ENCODE measurements around the gene TMPRSS7. TPM values are rescaled to one million over a fixed set of nuclear protein-coding genes. Genes with fewer than 3 reads are reported as not detected.

TMPRSS7 gene
- total RNA-seq, 1 donor from 2014 or later, result not detected

DNA sequence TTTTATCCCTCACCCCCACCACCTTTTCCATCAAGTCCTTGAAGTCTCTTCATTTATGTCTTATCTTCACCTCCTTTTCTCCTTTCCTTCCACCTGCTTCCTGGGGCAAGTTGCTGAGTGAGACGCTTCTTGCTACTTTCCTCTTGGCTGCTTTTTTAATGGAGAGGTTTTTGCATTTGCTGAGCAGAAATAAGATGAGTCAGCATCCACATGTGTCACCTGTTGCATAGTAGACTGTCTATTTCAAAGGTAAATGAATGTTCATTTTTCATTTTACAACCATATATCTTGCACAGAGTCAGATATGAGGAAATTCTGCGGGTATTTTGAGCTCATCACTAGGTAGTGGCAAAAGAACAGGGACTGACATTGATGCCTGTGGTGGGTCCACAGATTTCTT is 70.2 kb downstream of the TMPRSS7 start:
- peaks cover 11% of the 10 kb centered on the region for H3K36me3 Mint-ChIP-seq (ENCODE audit: insufficient read depth)
- TF ChIP-seq, protein P1, sequence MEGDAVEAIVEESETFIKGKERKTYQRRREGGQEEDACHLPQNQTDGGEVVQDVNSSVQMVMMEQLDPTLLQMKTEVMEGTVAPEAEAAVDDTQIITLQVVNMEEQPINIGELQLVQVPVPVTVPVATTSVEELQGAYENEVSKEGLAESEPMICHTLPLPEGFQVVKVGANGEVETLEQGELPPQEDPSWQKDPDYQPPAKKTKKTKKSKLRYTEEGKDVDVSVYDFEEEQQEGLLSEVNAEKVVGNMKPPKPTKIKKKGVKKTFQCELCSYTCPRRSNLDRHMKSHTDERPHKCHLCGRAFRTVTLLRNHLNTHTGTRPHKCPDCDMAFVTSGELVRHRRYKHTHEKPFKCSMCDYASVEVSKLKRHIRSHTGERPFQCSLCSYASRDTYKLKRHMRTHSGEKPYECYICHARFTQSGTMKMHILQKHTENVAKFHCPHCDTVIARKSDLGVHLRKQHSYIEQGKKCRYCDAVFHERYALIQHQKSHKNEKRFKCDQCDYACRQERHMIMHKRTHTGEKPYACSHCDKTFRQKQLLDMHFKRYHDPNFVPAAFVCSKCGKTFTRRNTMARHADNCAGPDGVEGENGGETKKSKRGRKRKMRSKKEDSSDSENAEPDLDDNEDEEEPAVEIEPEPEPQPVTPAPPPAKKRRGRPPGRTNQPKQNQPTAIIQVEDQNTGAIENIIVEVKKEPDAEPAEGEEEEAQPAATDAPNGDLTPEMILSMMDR (IDR thresholded peaks at IDR 0.05; ENCODE audit: unreplicated experiment), result no peak

DNA sequence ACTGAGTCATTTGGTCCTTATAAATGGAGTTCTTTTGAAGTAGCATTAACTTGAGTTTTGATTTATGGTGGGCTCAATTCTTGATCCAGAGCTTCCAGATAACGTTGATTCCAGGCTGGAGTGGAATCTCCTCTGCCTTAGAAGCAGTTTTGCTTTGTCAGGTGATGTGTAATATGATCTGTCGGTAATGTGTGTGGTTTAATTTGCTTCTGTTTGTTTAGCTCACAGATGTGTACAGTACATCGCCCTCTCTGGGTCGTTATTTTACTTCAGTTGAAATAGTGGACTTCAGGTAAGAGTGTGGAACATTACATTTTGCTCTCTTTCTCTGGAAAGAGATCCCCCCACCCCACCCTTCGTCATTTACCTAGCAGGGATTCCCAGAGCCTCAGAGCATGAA is 74.8 kb downstream of the TMPRSS7 start:
- Mint-ChIP-seq H3K4me3 (ENCODE audit: low read depth) (no peak overlapping the region), H3K9me3 (ENCODE audit: low read depth) (no peaks in the 10 kb centered on the region), H3K4me1 (ENCODE audit: low read depth) (peaks cover 9% of the 10 kb centered on the region), H3K27me3 (no peaks in the 10 kb centered on the region), H3K27ac (no peak overlapping the region), H3K36me3 (ENCODE audit: insufficient read depth) (peaks cover 14% of the 10 kb centered on the region)
- DNase-seq (ENCODE audit: low spot score, unreplicated experiment), result no peak
- TF ChIP-seq, protein P1 (IDR thresholded peaks at IDR 0.05; ENCODE audit: unreplicated experiment), result no peak

More for the DNA sequence above, 70.2 kb downstream of the TMPRSS7 start:
- no peaks in the 10 kb centered on the region for H3K9me3 Mint-ChIP-seq (ENCODE audit: low read depth)
- H3K4me3 Mint-ChIP-seq (ENCODE audit: low read depth), result no peak overlapping the region
- no peak overlapping the region for H3K27ac Mint-ChIP-seq
- H3K4me1 Mint-ChIP-seq (ENCODE audit: low read depth), result peaks cover 12% of the 10 kb centered on the region
- H3K27me3 Mint-ChIP-seq, result no peaks in the 10 kb centered on the region
- no peak for DNase-seq (ENCODE audit: low spot score, unreplicated experiment)

DNA sequence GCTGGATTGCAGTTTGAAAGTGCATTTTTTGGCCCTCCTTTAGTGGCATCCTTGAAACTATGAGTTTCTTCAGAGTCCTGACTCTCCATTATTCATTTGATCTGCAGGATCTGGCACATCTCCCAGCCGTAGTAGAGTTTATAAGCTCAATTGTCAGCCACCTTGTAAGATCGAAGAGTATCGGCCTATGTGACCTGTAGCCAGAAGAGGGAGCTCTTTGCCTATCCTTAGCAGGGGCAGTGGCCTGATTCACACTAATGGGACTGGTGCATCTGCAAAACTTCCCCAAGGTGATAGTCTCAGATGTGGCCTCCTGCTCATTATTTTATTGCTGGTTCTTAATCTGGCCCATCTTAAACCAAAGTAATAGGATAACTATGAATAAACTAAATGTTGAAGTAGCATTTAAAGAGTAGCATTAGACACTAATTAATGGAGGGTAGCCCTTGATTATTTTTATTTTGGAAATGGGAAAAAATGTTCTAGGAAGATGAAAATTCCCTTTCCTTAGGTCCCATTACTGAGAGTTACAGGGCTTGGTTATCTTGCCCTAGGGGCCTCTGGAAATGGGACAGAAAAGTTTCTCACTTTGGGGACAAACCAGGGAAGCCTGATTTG is 77.4 kb downstream of the TMPRSS7 start:
- Mint-ChIP-seq H3K4me3 (ENCODE audit: low read depth) (no peak overlapping the region), H3K4me1 (ENCODE audit: low read depth) (peaks cover 9% of the 10 kb centered on the region), H3K9me3 (ENCODE audit: low read depth) (no peaks in the 10 kb centered on the region), H3K27ac (peak overlapping the region; percentile 66), H3K36me3 (ENCODE audit: insufficient read depth) (peaks cover 15% of the 10 kb centered on the region), H3K27me3 (no peaks in the 10 kb centered on the region)
- DNase-seq (ENCODE audit: low spot score, unreplicated experiment), result peak; percentile 16
- TF ChIP-seq, protein P1 (IDR thresholded peaks at IDR 0.05; ENCODE audit: unreplicated experiment), result peak; percentile 80

DNA sequence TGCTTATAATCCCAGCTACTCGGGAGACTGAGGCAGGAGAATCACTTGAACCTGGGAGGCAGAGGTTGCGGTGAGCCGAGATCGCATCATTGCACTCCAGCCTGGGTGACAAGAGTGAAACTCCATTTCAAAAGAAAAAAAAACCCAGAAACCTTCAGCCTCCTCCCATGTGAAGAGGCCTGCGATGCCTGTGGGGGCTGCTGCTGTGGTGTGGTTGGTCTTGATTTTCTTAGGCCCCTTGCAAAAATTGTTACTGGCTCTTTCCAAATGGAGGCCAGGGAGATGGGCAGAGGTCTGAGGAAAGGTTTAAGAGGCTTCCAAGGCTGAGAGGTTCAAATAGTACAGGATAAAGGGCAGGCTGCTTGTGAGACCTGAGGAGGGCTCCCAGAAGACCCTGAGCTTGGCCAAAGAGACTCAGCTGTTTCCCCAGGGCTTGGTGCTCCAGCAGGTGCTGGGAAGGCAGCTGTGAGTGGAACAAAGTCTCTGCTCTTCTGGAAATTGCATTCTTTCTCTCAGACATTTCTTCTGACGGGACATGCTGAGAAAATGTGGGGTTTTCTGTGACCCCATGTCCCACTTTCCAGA is 80.1 kb downstream of the TMPRSS7 start:
- peaks cover 2% of the 10 kb centered on the region for H3K4me1 Mint-ChIP-seq (ENCODE audit: low read depth)
- no peak overlapping the region for H3K4me3 Mint-ChIP-seq (ENCODE audit: low read depth)
- H3K27me3 Mint-ChIP-seq, result no peaks in the 10 kb centered on the region
- H3K36me3 Mint-ChIP-seq (ENCODE audit: insufficient read depth), result peaks cover 21% of the 10 kb centered on the region
- no peak for DNase-seq (ENCODE audit: low spot score, unreplicated experiment)
- TF ChIP-seq, protein P1 (IDR thresholded peaks at IDR 0.05; ENCODE audit: unreplicated experiment), result no peak
- no peak overlapping the region for H3K27ac Mint-ChIP-seq
- H3K9me3 Mint-ChIP-seq (ENCODE audit: low read depth), result no peaks in the 10 kb centered on the region

DNA sequence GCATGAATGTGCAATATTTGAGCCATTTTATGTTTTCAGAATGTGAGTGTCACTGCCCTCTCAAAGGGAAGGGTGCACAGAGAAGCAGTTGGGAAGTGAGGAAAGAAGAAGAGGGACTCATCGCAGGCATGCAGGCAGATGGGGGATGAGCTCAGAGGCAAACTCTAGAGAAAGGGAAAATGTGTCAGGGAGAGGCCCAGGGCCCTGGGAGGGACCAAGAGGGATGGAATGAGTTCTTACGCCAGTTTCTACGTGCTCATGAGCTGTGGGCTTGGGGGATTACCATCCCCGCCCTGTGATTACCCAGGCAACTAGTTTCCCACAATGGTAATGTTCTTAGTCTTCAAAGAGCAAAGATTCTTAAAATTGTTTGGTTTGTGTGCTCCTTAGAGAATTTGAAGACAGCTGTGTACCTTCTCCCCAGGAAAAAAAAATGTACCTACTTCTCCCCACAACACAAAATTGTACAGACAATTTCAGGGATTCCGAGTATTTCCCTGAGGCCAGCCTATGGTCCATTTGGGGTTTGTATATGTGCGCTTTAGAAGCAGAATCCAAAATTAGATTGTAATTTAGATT is 80.7 kb downstream of the TMPRSS7 start:
- TF ChIP-seq, protein P1 (IDR thresholded peaks at IDR 0.05; ENCODE audit: unreplicated experiment), result no peak
- H3K27me3 Mint-ChIP-seq, result no peaks in the 10 kb centered on the region
- H3K27ac Mint-ChIP-seq, result no peak overlapping the region
- no peaks in the 10 kb centered on the region for H3K4me1 Mint-ChIP-seq (ENCODE audit: low read depth)
- DNase-seq (ENCODE audit: low spot score, unreplicated experiment), result no peak
- H3K9me3 Mint-ChIP-seq (ENCODE audit: low read depth), result no peaks in the 10 kb centered on the region
- peaks cover 22% of the 10 kb centered on the region for H3K36me3 Mint-ChIP-seq (ENCODE audit: insufficient read depth)
- H3K4me3 Mint-ChIP-seq (ENCODE audit: low read depth), result no peak overlapping the region
